Activated naive CD4-positive, alpha-beta T cell treated with anti-CD3 and anti-CD28 coated beads for 36 hours (primary cell): ENCODE measurements around the gene SCEL. TPM values are rescaled to one million over a fixed set of nuclear protein-coding genes. Genes with fewer than 3 reads are reported as not detected.

Experiments
- CTCF ChIA-PET: fragments of 350-600 bp; sonication (Branson Sonifier 250); formaldehyde crosslinking; loops from one replicate; lab custom pipeline; 2021; ENCODE audit warnings: antibody characterized with exemption; lab: Charles Lee
- DNase-seq: peaks from one replicate; pipeline ENCODE4 v3.0.0-alpha.2; 2020
- H3K27ac Mint-ChIP-seq: one replicate; pipeline ENCODE4 v1.8.0; 2021; ENCODE audit warnings: mild to moderate bottlenecking, mixed read lengths
- H3K27me3 Mint-ChIP-seq: one replicate; pipeline ENCODE4 v1.8.0; 2021; ENCODE audit warnings: low read depth, mixed read lengths
- H3K36me3 Mint-ChIP-seq: one replicate; pipeline ENCODE4 v1.8.0; 2021; ENCODE audit warnings: low read depth, mixed read lengths
- H3K4me1 Mint-ChIP-seq: one replicate; pipeline ENCODE4 v1.8.0; 2021; ENCODE audit warnings: low read depth, mixed read lengths
- H3K4me3 Mint-ChIP-seq: one replicate; pipeline ENCODE4 v1.8.0; 2021; ENCODE audit warnings: mild to moderate bottlenecking, moderate library complexity, mixed read lengths
- H3K9me3 Mint-ChIP-seq: one replicate; pipeline ENCODE4 v1.8.0; 2021; ENCODE audit warnings: mixed read lengths
- intact Hi-C: fragments of 100-400 bp; cut with micrococcal nuclease; formaldehyde crosslinking; loops from one replicate; pipeline ENCODE4 v1.15.1; 2023
- total RNA-seq, 2 experiments: library from RNA; stranded (reverse); gene quantifications; one replicate each; pipeline ENCODE4 v1.2.3, GENCODE V29; 2021

SCEL gene
- total RNA-seq = not detected

DNA sequence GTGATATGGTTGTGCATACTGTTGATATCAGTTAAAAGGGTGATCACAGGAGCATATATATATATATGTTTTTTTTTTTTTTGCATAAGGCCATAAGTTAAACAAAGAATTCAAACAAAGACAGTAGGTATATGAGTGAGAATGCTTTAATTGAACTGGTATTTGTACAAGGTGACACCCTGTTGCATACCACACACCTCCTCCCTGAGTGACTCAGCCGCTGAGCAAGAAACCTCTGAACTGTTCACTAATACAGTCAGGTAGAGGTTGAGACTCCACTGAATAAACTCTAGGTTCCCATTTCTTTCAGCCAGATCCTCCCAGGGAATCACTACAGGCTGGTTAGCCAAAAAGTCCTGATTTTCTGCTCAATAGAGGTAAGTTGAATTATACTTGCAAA is at the start of gene SCEL:
TSS of gene SCEL (plus strand) at position 259 of the 400 bp plus-strand sequence. CDS start 20,170 bp downstream, outside the sequence.
- Mint-ChIP-seq H3K27ac (no peak within 1 kb of the TSS), H3K9me3 (no peaks in the 10 kb centered on the region), H3K4me3 (no peak within 1 kb of the TSS), H3K4me1 (no peaks in the 10 kb centered on the region), H3K27me3 (peaks cover 3% of the 10 kb centered on the region), H3K36me3 (no peaks in the 10 kb centered on the region)
- DNase-seq = no peak
- CTCF ChIA-PET = no interaction called here
- intact Hi-C loops = no loop called here

DNA sequence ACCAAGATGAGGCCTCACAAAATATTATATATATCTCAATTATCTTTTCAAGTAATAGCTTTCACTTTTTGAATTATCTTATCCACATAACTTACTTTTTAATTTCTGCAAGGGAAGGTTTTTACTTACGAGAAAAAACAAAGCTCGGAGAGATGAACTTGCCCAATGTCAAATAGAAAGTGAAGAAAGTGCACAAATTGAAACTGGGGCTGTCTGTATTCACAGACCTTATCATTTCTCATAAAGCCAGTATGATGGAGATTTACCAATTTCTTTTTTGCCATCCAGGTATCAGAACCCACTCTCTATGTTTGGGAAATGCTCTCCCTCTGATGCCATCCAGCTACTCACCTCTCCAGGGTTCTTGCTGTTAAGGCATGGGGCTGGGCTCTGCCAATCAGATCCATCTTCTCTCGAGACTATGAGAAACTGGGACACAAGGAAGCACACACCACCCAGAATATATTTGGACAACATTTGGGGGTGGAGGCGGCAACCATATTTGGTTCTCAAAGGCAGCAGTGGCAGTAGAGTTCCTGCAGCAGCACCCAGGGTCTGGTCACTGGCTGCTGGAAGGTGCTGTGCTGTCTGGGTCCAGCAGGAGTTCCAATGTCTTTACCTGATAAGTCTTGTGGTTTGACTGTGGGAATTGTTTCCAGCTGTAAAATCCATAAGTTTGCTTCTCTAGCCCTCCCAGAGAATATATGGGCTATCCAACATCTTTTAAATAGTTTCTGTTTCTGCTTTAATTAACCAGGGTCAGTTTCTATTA is 45.8 kb upstream of the SCEL start:
- H3K9me3 Mint-ChIP-seq = no peaks in the 10 kb centered on the region

GRCh38 chr13:77492982-77493381 is 42.5 kb upstream of the SCEL start:
- intact Hi-C loops = loop anchor here (1.0 to 10.0 kb wide), 3 partner anchors 72 to 632 kb away; no protein-coding TSS in a partner anchor
- Mint-ChIP-seq H3K27me3 (peaks cover 2% of the 10 kb centered on the region), H3K4me1 (no peaks in the 10 kb centered on the region), H3K27ac (no peak overlapping the region), H3K4me3 (no peak overlapping the region), H3K9me3 (no peaks in the 10 kb centered on the region), H3K36me3 (no peaks in the 10 kb centered on the region)
- peak; percentile 25 for DNase-seq
- CTCF ChIA-PET = interaction anchor here (0.6 to 3.1 kb wide), 17 partner anchors 9 to 260 kb away, joined by 3 to 23 read pairs (median 4); no protein-coding TSS in a partner anchor

More for the DNA sequence above, 45.8 kb upstream of the SCEL start:
- intact Hi-C loops = loop anchor here (10.0 kb wide), 1 partner anchor 635 kb away; no protein-coding TSS in a partner anchor
- Mint-ChIP-seq H3K27me3 (peaks cover 2% of the 10 kb centered on the region), H3K27ac (no peak overlapping the region), H3K4me3 (no peak overlapping the region), H3K36me3 (no peaks in the 10 kb centered on the region), H3K4me1 (no peaks in the 10 kb centered on the region)
- CTCF ChIA-PET = interaction anchor here (0.7 to 1.3 kb wide), 3 partner anchors 10 to 13 kb away, joined by 3 to 5 read pairs (median 3); no protein-coding TSS in a partner anchor
- no peak for DNase-seq

DNA sequence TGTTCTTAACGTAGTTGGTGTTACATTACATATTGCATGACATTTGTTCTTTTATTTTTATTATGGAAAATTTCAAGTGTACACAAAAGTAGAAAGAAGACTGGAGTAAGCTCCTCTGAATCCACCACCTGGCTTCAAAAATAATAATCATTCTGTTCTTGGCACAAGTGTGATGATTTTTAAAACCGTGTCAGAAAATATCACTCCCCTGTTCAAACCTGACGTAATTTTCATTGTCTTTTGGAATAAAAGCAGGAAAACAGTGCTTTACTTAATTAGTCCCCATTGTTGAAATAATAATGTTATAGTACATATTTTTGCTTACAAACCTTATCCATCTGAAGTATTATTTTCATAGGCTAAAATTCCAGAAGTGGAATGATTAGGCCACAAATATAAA is 41.3 kb upstream of the SCEL start:
- no peak overlapping the region for H3K4me3 Mint-ChIP-seq
- CTCF ChIA-PET = interaction anchor here (1.2 to 3.1 kb wide), 2 partner anchors 13 to 70 kb away, joined by 3 to 23 read pairs; no protein-coding TSS in a partner anchor
- no peak for DNase-seq
- peaks cover 2% of the 10 kb centered on the region for H3K27me3 Mint-ChIP-seq
- H3K9me3 Mint-ChIP-seq = no peaks in the 10 kb centered on the region
- no peak overlapping the region for H3K27ac Mint-ChIP-seq
- intact Hi-C loops = loop anchor here (10.0 kb wide), 1 partner anchor 631 kb away; no protein-coding TSS in a partner anchor
- H3K4me1 Mint-ChIP-seq = no peaks in the 10 kb centered on the region
- H3K36me3 Mint-ChIP-seq = no peaks in the 10 kb centered on the region

- no peaks in the 10 kb centered on the region for H3K36me3 Mint-ChIP-seq
- H3K27ac Mint-ChIP-seq = no peak overlapping the region
- no peak for DNase-seq
- intact Hi-C loops = loop anchor here (10.0 kb wide), 1 partner anchor 627 kb away; no protein-coding TSS in a partner anchor
- peaks cover 3% of the 10 kb centered on the region for H3K27me3 Mint-ChIP-seq
- peaks cover 3% of the 10 kb centered on the region for H3K4me1 Mint-ChIP-seq
- H3K9me3 Mint-ChIP-seq = no peaks in the 10 kb centered on the region
- no peak overlapping the region for H3K4me3 Mint-ChIP-seq
- CTCF ChIA-PET = interaction anchor here (1.6 kb wide), 1 partner anchor 20 kb away, joined by 3 read pairs; no protein-coding TSS in a partner anchor
Measured at GRCh38 chr13:77497350-77497749, 38.2 kb upstream of the SCEL start.

- no peak for DNase-seq
- intact Hi-C loops = loop anchor here (10.0 kb wide), 1 partner anchor 627 kb away; no protein-coding TSS in a partner anchor
- peaks cover 3% of the 10 kb centered on the region for H3K27me3 Mint-ChIP-seq
- H3K9me3 Mint-ChIP-seq = no peaks in the 10 kb centered on the region
- peaks cover 4% of the 10 kb centered on the region for H3K4me1 Mint-ChIP-seq
- CTCF ChIA-PET = interaction anchor here (1.6 kb wide), 1 partner anchor 21 kb away, joined by 3 read pairs; no protein-coding TSS in a partner anchor
- no peak overlapping the region for H3K27ac Mint-ChIP-seq
- no peaks in the 10 kb centered on the region for H3K36me3 Mint-ChIP-seq
- no peak overlapping the region for H3K4me3 Mint-ChIP-seq
Measured at GRCh38 chr13:77497835-77498234, 37.7 kb upstream of the SCEL start.

DNA sequence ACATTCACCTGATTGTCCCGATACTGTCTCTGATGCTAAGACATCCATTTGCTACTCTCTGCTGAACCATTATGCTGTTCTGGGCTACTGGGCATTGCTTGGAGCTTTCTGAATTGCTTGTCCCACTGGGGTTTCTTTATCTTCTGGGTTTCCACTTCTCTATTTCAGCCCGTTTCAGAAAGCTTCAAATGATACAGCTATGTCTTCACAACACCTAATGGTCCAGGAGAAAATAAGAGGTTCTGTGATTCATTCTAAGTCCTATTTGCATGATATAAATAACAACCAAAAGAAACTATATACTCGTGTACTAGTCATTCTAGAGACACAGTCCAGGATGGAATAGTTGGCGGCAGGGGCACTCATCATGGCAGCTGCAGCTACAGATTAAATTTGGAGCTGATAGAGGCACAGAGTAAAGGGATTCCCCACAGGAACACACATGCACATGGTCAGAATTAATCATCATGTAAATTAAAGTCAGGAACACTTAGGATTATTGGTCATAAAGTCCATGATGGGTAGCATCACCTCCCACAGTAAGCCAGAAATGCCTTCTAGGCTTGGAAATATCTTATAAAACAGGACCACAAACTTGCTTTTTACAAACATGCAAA is 33.3 kb upstream of the SCEL start:
- intact Hi-C loops = no loop called here
- no peak overlapping the region for H3K4me3 Mint-ChIP-seq
- DNase-seq = no peak
- no peaks in the 10 kb centered on the region for H3K9me3 Mint-ChIP-seq
- H3K36me3 Mint-ChIP-seq = no peaks in the 10 kb centered on the region
- no peak overlapping the region for H3K27ac Mint-ChIP-seq
- peaks cover 3% of the 10 kb centered on the region for H3K27me3 Mint-ChIP-seq
- CTCF ChIA-PET = interaction anchor here (0.5 to 1.3 kb wide), 2 partner anchors 9 to 468 kb away, joined by 3 read pairs; no protein-coding TSS in a partner anchor
- H3K4me1 Mint-ChIP-seq = peaks cover 4% of the 10 kb centered on the region

- CTCF ChIA-PET = no interaction called here
- H3K27me3 Mint-ChIP-seq = peaks cover 3% of the 10 kb centered on the region
- no peak for DNase-seq
- no peaks in the 10 kb centered on the region for H3K9me3 Mint-ChIP-seq
- intact Hi-C loops = no loop called here
- peaks cover 4% of the 10 kb centered on the region for H3K4me1 Mint-ChIP-seq
- no peak overlapping the region for H3K4me3 Mint-ChIP-seq
- H3K36me3 Mint-ChIP-seq = no peaks in the 10 kb centered on the region
- H3K27ac Mint-ChIP-seq = no peak overlapping the region
Measured at GRCh38 chr13:77503398-77503797, 32.1 kb upstream of the SCEL start.

DNA sequence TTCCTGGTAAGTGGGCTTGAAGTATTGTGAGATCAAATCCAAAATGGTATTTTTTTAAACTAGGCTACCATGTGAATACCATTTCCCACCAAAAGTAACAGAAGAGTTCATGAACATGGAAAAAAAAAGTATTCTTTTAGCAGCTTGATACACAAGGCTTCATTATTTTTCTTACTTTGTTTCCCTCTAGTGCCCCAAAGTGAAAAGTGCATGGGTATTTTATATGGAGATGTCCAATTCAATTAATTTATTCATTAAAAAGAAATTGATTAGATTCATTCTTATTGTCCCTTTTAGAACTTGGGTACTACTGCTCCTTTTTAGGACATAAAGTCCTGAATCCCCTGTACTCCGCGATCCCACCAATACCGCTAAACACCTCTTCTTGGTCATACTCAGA is 28.6 kb upstream of the SCEL start:
- H3K27me3 Mint-ChIP-seq = no peaks in the 10 kb centered on the region
- intact Hi-C loops = no loop called here
- no peak overlapping the region for H3K4me3 Mint-ChIP-seq
- H3K4me1 Mint-ChIP-seq = peaks cover 15% of the 10 kb centered on the region
- no peaks in the 10 kb centered on the region for H3K9me3 Mint-ChIP-seq
- DNase-seq = no peak
- CTCF ChIA-PET = interaction anchor here (0.7 to 0.8 kb wide), 3 partner anchors 22 to 417 kb away, joined by 3 to 4 read pairs (median 4); no protein-coding TSS in a partner anchor
- no peak overlapping the region for H3K27ac Mint-ChIP-seq
- H3K36me3 Mint-ChIP-seq = no peaks in the 10 kb centered on the region

DNA sequence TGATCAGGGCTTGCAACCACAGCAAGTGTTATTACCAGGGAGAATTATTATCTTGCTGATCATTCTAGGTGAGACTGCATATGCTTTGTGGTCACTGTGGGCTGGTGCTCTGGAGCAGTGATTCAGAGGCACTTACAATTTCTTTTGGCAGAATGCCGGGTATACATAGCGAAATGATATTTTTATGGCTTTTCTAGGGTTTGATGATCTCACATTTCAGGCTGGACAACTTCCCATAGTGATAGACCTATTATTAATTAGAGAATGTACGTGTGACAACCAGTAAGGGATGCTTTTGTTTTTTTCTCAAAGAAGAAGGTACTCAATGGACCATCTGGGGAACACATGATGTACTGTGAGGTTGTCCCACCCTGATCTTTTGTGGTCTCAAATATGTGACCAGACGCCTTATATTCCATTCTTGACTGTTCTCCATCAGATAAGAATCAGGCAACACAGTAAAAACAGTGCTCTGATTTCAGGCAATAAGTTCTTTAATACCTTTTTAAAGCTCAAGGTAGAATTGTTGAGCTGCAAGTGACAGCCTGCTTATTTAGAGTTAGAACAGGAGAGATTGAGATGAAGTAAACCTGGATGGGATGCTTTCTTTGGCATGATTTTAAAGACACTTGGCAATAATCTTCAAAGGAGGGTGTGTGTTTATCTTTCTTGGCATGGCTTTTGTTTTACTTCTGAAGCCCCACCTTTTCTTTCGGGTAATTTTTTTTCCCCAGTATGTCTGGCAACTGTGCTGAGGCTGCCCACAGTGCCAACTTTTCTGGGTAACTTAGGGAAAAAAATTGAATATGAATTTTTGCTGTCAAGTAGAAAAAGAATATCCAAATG is 27.4 kb upstream of the SCEL start:
- Mint-ChIP-seq H3K36me3 (no peaks in the 10 kb centered on the region), H3K27ac (no peak overlapping the region), H3K4me1 (peaks cover 11% of the 10 kb centered on the region), H3K4me3 (no peak overlapping the region), H3K27me3 (no peaks in the 10 kb centered on the region), H3K9me3 (no peaks in the 10 kb centered on the region)
- intact Hi-C loops = no loop called here
- CTCF ChIA-PET = interaction anchor here (0.6 kb wide), 1 partner anchor 30 kb away, joined by 7 read pairs; no protein-coding TSS in a partner anchor
- no peak for DNase-seq

DNA sequence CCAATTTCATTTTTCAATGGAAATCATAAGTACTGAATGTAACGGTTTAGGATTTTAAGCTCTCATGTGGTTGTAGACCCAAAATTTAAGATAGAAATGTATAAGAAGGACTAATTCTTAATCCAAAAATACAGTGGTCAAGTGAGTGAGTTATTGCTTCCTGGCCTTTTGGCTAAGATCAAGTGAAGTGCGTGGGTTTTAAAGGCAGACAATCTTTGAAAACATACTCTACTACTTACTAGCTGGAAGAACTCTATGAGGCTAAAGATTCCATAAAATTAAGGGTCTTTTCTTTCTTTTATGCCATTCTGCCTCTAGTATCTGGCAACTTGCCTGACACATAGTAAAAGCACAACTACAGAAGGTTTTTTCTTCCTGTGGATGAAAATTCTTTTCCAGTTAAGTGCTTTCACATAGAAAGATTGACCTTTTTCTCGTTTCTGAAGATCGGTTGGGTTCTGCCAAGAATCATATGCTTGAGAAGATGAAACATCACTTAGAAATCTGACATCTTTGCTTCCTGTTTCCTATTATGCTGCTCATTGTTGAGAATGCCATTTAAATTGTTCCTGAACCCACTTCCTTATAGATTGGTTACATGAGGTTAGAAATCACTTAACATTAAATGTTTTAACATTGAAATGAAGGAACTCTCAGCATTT is 26.4 kb upstream of the SCEL start:
- no peak overlapping the region for H3K4me3 Mint-ChIP-seq
- H3K27ac Mint-ChIP-seq = no peak overlapping the region
- H3K4me1 Mint-ChIP-seq = peaks cover 12% of the 10 kb centered on the region
- intact Hi-C loops = no loop called here
- H3K27me3 Mint-ChIP-seq = no peaks in the 10 kb centered on the region
- DNase-seq = no peak
- H3K9me3 Mint-ChIP-seq = no peaks in the 10 kb centered on the region
- H3K36me3 Mint-ChIP-seq = no peaks in the 10 kb centered on the region
- CTCF ChIA-PET = no interaction called here
